GM20000 (cell line): Measurements from ENCODE around the gene FOXO4.

Source experiments
- DNase-seq: peaks from one replicate; pipeline ENCODE4 v3.0.0; 2012; ENCODE audit warnings: low spot score
- TF ChIP-seq, protein P1 (sequence below): IDR thresholded peaks from 2 replicates; pipeline ENCODE4 v1.5.1; 2012; ENCODE audit warnings: mild to moderate bottlenecking, control low read depth; ENCODE audit errors: extremely low read depth, missing control alignments

Gene FOXO4

DNA sequence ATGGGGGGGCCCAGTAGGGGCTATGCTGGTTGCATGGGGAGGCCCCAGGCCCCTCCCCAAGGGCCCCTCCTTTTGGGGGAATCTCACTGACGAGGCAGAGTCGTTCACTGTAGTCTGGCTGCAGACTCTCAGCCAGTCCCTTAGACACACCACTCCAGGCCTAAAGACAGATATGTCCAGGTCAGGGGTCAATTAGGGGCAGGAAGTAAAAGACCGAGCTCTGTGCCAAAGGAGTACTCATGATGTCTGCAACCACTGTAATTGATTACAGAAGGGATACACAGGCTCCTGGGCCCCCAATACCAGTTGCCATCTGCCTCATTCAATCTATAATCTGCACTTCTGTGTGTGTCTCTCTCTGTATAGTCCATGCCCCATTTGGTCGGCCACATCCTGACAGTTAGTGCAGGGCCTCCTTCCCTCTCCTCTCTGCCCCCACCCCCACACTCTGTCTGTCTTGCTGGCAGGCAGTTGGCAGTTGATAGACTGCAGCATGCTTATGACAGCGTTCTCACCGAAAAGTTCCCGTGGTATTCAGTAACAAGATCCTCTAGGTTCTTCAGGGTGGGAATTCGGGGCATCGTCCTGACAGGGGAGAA lies 12.2 kb downstream of the FOXO4 start:
- TF ChIP-seq, protein P1, sequence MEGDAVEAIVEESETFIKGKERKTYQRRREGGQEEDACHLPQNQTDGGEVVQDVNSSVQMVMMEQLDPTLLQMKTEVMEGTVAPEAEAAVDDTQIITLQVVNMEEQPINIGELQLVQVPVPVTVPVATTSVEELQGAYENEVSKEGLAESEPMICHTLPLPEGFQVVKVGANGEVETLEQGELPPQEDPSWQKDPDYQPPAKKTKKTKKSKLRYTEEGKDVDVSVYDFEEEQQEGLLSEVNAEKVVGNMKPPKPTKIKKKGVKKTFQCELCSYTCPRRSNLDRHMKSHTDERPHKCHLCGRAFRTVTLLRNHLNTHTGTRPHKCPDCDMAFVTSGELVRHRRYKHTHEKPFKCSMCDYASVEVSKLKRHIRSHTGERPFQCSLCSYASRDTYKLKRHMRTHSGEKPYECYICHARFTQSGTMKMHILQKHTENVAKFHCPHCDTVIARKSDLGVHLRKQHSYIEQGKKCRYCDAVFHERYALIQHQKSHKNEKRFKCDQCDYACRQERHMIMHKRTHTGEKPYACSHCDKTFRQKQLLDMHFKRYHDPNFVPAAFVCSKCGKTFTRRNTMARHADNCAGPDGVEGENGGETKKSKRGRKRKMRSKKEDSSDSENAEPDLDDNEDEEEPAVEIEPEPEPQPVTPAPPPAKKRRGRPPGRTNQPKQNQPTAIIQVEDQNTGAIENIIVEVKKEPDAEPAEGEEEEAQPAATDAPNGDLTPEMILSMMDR, result no peak
- DNase-seq, result no peak

DNA sequence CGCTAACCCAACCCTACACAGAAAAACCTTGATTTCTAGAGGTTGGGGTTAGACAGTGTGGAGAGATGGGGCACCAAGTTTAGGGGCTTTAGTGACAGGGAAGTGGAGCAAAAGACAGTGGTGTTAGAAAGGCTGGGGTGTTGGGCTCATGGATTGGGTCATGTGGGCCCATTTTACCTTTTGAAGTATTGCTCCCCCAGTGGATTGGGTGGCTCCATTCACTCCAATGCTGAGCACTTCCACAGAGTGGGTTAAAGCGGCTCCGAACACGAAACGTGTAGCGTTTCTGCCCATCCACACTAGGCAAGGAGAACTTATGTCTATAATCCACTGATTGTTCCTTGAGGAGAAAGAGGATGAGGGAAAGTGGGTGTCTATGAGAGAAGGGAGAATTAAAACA lies 13.4 kb downstream of the FOXO4 start:
- DNase-seq, result no peak
- TF ChIP-seq, protein P1, result no peak

DNA sequence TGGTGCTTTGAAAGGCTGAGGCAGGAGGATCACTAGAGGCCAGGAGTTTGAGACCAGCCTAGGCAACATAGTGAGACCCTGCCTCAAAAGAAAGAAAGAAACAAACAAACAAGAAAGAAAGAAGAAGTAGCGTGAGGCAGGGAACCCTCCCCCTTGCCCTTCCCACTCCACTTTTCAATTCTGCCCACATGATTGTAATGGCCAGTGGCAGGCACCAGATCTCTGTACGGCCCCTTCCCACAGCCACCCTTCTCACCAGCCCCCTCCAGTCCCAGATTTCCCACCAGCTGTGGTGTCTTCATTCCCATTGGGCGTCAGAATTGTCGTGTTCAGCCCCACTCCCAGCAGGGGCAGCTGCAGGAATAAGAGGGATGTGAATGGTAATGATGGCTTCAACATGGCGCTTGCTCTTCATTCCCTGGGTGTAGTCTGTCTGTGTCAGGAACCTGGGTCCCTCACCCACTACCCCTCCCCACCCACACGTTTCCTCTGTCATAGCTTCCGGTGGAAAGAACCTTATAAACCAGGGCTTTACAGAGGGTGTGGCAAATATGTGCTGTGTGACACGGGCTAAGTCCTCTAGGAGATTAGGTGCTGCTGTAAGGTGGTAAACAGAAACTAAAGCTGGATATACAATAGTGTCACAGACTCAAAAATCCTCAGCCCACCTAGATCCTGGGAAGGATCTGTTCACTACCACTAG lies 15.6 kb downstream of the FOXO4 start, which contains the start of gene IL2RG:
IL2RG (minus strand) TSS at position 437 of the 703 bp plus-strand sequence; CDS start at position 399, 38 bp downstream.
- TF ChIP-seq, protein P1, result no peak
- DNase-seq, result peak; percentile 70

DNA sequence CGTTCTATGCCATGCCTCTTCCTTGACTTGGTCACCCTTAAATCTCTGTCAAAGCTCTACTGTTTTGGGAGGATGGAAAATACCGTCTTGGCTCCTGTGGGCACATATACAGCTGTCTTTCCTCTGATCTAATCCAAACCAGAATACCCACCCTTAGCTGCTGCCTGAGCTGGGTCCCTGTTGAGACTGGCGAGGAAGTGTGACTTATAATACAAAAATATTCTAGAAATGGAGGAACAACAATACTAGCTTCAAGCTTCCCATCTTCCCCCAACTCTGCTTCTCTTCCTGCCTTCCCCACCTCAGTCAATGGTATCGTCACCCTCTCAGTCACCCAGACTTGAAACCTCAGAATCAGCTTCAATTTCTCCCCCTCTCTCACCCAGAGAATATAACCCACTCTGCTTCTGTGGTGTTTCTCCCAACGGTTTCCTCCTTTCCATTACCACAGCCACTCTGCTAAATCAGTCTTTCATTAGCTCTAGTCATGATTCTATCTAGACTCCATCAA lies 16.3 kb downstream of the FOXO4 start:
- TF ChIP-seq, protein P1, result no peak
- DNase-seq, result no peak

DNA sequence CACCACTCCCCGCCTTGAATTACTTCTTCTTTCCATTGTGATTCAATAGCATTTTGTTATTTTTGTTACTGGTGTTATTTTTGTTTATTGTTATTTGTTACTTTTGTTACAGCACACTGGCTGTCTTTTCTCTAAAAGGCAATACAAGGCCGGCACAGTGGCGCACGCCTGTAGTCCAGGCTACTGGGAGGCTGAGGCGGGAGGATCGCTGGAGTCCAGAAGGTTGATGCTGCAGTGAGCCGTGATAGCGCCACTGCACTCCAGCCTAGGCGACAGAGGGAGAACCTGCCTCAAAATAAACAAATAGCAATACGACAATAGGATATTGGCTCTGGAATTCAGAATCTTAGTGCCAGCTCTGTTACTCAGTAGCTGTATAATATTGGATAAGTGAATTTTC lies 21.7 kb downstream of the FOXO4 start:
- no peak for DNase-seq
- TF ChIP-seq, protein P1, result no peak

DNA sequence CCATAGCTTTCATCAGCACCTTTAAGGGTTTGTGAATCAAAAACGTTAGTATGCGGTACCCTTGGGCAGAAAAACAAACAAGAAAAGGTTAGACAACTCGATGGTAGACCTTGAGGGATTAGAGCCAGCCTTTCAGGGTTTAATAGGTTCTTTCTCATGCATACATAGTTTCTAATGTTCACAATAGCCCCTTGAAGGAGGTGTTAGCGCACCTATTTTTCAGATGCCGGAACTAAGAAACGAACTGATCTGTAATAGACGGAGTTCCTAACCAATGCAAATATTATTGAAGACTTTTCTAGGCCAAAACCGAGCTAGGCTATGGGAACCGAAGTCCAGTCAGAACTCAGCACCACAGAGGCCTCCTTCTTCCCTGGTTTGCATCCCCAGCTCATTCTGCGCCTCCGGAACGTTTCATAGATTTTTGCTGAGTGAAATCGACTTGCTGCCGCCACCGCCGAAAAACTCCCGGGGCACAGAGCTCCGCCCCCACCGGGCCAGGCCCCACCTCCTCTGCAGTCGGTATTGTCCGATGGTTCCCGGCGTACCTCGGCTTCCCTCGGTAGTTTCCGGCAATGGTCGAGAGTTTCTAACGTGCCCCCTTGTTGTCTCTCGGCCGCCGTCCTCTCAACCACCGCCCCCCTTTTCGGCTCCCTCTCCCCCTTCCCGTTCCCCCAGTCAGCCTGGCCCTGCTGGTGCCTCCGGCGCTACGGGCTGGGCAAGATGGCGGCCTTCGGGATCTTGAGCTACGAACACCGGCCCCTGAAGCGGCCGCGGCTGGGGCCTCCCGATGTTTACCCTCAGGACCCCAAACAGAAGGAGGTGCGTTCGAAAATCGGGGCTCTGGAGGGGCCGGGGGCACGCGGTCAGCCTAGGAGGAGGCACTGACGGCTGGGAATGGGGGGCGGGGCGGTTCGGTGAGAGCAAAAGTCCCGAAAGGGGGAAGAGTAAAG lies 22.7 kb downstream of the FOXO4 start, which contains the start of gene MED12:
MED12 (plus strand) TSS at position 565 of the 953 bp plus-strand sequence; CDS start at position 724, 159 bp downstream.
- TF ChIP-seq, protein P1, result no peak
- peak; percentile 78 for DNase-seq
